Activated T-cell treated with anti-CD3 and anti-CD28 coated beads for 48 hours (primary cell): Measurements from ENCODE around the gene B4GALT1.

Experiments used
- DNase-seq: peaks from one replicate; pipeline ENCODE4 v3.0.0-alpha.2; 2020; ENCODE audit warnings: low read depth

B4GALT1 gene

GRCh38 chr9:33123407-33124031 is 43.6 kb downstream of the B4GALT1 start:
- no peak for DNase-seq

GRCh38 chr9:33120620-33121019 is 46.5 kb downstream of the B4GALT1 start:
- no peak for DNase-seq

- no peak for DNase-seq
These were observed 49.3 kb downstream of the B4GALT1 start for GRCh38 chr9:33117796-33118195.

- DNase-seq = no peak
These were observed 49.8 kb downstream of the B4GALT1 start for GRCh38 chr9:33117306-33117705.

GRCh38 chr9:33116860-33117259 is 50.3 kb downstream of the B4GALT1 start:
- DNase-seq = no peak

- DNase-seq = no peak
These were observed 52.4 kb downstream of the B4GALT1 start for GRCh38 chr9:33114746-33115145.

- no peak for DNase-seq
These were observed 53.2 kb downstream of the B4GALT1 start for GRCh38 chr9:33113799-33114547.

GRCh38 chr9:33112094-33112493 is 55.0 kb downstream of the B4GALT1 start:
- no peak for DNase-seq

- DNase-seq = no peak
These were observed 55.5 kb downstream of the B4GALT1 start for GRCh38 chr9:33111631-33112030.

- no peak for DNase-seq
These were observed 56.5 kb downstream of the B4GALT1 start for GRCh38 chr9:33110686-33111085.

GRCh38 chr9:33109850-33110595 is 57.1 kb downstream of the B4GALT1 start:
- no peak for DNase-seq

- no peak for DNase-seq
These were observed 58.0 kb downstream of the B4GALT1 start for GRCh38 chr9:33109097-33109496.

GRCh38 chr9:33108472-33108871 is 58.7 kb downstream of the B4GALT1 start:
- no peak for DNase-seq

- DNase-seq = no peak
These were observed 59.4 kb downstream of the B4GALT1 start for GRCh38 chr9:33107762-33108161.

- DNase-seq = no peak
These were observed 60.1 kb downstream of the B4GALT1 start for GRCh38 chr9:33106827-33107621.

- DNase-seq = no peak
These were observed 60.8 kb downstream of the B4GALT1 start for GRCh38 chr9:33106372-33106771.

GRCh38 chr9:33105959-33106358 is 61.2 kb downstream of the B4GALT1 start:
- DNase-seq = no peak

- DNase-seq = no peak
These were observed 61.6 kb downstream of the B4GALT1 start for GRCh38 chr9:33105504-33105903.

GRCh38 chr9:33104401-33104800 is 62.7 kb downstream of the B4GALT1 start:
- no peak for DNase-seq

GRCh38 chr9:33103501-33104281 is 63.4 kb downstream of the B4GALT1 start:
- no peak for DNase-seq

- DNase-seq = no peak
These were observed 64.5 kb downstream of the B4GALT1 start for GRCh38 chr9:33102551-33103210.
